Measurements from ENCODE around the gene ZSCAN23.

ZSCAN23 gene

DNA sequence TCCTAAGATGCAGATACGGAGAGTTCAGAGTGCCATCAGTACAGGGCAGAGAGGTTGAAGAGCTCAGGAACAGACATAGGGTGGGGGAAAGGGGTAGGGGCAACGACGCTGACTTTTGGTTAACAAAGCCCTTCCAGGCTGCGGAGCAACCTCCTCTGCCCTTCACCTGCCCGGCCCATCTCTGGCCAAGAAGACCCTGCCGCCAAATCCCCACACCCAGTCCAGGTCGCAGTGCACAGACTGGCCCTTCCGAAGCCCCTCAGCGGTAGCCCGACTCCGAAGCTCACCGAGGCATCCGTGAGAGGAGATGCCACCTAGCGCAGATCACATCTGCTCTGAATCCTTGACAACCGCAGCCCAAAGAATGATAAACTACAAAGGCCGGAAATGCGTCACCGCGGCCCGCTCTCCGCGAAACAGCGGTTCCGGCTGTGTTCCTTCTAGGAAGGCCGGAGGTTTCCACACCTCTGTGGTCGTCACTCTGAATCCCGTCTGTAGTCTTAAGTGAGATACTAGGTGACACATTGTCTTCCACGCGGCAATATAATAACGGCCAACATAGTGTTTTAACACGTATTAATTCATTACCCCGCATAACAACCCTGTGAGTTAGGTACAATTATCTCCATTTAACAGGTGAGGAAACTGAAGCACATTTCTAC is at the start of gene ZSCAN23:
ZSCAN23 (minus strand) TSS at position 380 of the 662 bp plus-strand sequence. CDS start 7,225 bp downstream, outside the sequence.
- H3K9me3 ChIP-seq (ENCODE audit: control insufficient read depth, low read depth, low read length), result no peaks in the 10 kb centered on the region
- peaks cover 4% of the 10 kb centered on the region for H3K4me1 ChIP-seq (ENCODE audit: control insufficient read depth, low read depth, low read length)
- no peaks in the 10 kb centered on the region for H3K27me3 ChIP-seq (ENCODE audit: control insufficient read depth, insufficient read depth, low read length)
- H3K36me3 ChIP-seq (ENCODE audit: control insufficient read depth, low read depth, low read length), result no peaks in the 10 kb centered on the region
- H3K9ac ChIP-seq (ENCODE audit: low read length), result peak within 1 kb of the TSS; percentile 91
- H3K4me3 ChIP-seq (ENCODE audit: low read length), result peak within 1 kb of the TSS; percentile 85
- H3K27ac ChIP-seq (ENCODE audit: low read length), result peak within 1 kb of the TSS; percentile 73

DNA sequence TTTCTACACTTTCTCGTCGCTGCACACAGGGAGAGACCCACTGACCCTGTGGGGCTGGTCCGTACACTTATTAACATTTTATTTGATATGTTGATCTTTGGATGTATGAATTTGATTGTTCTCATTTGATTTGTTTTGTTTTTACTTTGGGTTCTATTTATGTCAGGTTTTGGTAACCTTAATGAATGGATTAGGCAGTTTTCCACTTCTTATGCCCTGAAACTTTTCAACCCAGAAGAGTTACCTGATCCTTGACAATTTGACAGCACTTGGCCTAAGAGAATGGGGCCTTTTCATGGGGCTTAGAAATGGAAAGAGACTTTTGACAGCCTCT is 48.7 kb upstream of the ZSCAN23 start:
- Histone ChIP-seq H3K27ac (ENCODE audit: low read length) (no peak overlapping the region), H3K9ac (ENCODE audit: low read length) (no peak overlapping the region), H3K27me3 (ENCODE audit: control insufficient read depth, insufficient read depth, low read length) (peaks cover 9% of the 10 kb centered on the region), H3K4me1 (ENCODE audit: control insufficient read depth, low read depth, low read length) (no peaks in the 10 kb centered on the region), H3K36me3 (ENCODE audit: control insufficient read depth, low read depth, low read length) (no peaks in the 10 kb centered on the region), H3K9me3 (ENCODE audit: control insufficient read depth, low read depth, low read length) (no peaks in the 10 kb centered on the region), H3K4me3 (ENCODE audit: low read length) (no peak overlapping the region)

GRCh38 chr6:28490205-28490890 is 47.1 kb upstream of the ZSCAN23 start:
- H3K4me3 ChIP-seq (ENCODE audit: low read length), result peak overlapping the region; percentile 91
- no peaks in the 10 kb centered on the region for H3K9me3 ChIP-seq (ENCODE audit: control insufficient read depth, low read depth, low read length)
- H3K4me1 ChIP-seq (ENCODE audit: control insufficient read depth, low read depth, low read length), result no peaks in the 10 kb centered on the region
- peaks cover 9% of the 10 kb centered on the region for H3K27me3 ChIP-seq (ENCODE audit: control insufficient read depth, insufficient read depth, low read length)
- peak overlapping the region; percentile 92 for H3K9ac ChIP-seq (ENCODE audit: low read length)
- no peak overlapping the region for H3K27ac ChIP-seq (ENCODE audit: low read length)
- H3K36me3 ChIP-seq (ENCODE audit: control insufficient read depth, low read depth, low read length), result no peaks in the 10 kb centered on the region

GRCh38 chr6:28489366-28490204 is 46.3 kb upstream of the ZSCAN23 start:
- Histone ChIP-seq H3K9me3 (ENCODE audit: control insufficient read depth, low read depth, low read length) (no peaks in the 10 kb centered on the region), H3K4me1 (ENCODE audit: control insufficient read depth, low read depth, low read length) (no peaks in the 10 kb centered on the region), H3K36me3 (ENCODE audit: control insufficient read depth, low read depth, low read length) (no peaks in the 10 kb centered on the region), H3K4me3 (ENCODE audit: low read length) (peak overlapping the region; percentile 91), H3K27me3 (ENCODE audit: control insufficient read depth, insufficient read depth, low read length) (peaks cover 9% of the 10 kb centered on the region), H3K27ac (ENCODE audit: low read length) (no peak overlapping the region), H3K9ac (ENCODE audit: low read length) (peak overlapping the region; percentile 92)

DNA sequence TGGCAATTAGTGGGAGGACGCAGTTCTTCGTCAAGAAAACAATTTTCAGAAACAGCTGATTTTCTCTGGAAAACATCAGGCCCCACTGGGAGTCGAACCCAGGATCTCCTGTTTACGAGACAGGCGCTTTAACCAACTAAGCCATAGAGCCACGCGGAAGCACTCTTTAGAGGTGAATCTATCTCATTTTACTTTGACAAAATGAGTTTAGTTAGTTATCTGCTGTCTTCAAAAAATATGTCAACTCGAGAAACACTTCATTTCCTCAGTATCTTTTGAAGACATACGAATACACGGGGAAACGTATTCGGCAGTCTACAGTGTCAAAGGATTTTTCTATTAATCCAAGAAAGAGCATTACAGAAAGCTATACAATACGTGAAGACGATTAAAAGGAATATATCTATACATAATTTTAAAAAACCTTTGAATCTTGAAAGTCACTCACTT is 45.6 kb upstream of the ZSCAN23 start:
- no peaks in the 10 kb centered on the region for H3K36me3 ChIP-seq (ENCODE audit: control insufficient read depth, low read depth, low read length)
- H3K9me3 ChIP-seq (ENCODE audit: control insufficient read depth, low read depth, low read length), result no peaks in the 10 kb centered on the region
- peaks cover 9% of the 10 kb centered on the region for H3K27me3 ChIP-seq (ENCODE audit: control insufficient read depth, insufficient read depth, low read length)
- H3K9ac ChIP-seq (ENCODE audit: low read length), result peak overlapping the region; percentile 92
- no peaks in the 10 kb centered on the region for H3K4me1 ChIP-seq (ENCODE audit: control insufficient read depth, low read depth, low read length)
- peak overlapping the region; percentile 91 for H3K4me3 ChIP-seq (ENCODE audit: low read length)
- no peak overlapping the region for H3K27ac ChIP-seq (ENCODE audit: low read length)

DNA sequence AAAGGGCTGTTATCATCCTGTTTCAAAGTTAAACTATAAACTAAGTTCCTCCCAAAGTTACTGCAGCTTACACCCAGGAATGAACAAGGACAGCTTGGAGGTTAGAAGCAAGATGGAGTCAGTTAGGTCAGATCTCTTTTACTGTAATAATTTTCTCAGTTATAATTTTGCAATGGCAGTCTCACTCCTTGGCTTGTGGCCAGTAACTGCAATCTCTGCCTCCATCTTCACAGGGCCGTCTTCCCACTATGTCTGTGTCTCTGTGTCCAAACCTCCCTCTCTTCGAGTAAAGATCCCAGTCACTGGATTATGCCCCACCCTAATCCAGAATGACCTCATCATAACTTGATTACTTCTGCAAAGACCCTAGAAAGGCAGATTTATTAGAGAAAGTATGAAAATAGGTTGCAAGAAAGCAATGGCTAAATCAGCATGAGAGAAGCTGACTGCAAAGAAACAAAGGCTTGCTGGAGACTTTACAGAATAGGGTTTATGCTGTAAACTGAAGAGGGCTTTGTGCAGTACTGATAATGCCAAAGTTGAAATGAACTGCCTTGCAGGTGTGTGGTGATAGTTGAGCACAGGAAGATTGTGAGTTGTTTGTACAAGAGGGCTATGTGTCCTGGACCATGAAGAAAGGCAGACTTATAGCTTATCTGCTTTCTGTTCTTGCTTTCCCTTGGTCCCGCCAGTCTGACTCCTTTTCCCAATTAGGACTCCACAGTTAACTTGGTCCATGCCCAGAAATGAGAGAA is 43.9 kb upstream of the ZSCAN23 start:
- Histone ChIP-seq H3K36me3 (ENCODE audit: control insufficient read depth, low read depth, low read length) (no peaks in the 10 kb centered on the region), H3K27me3 (ENCODE audit: control insufficient read depth, insufficient read depth, low read length) (peaks cover 9% of the 10 kb centered on the region), H3K9me3 (ENCODE audit: control insufficient read depth, low read depth, low read length) (no peaks in the 10 kb centered on the region), H3K9ac (ENCODE audit: low read length) (no peak overlapping the region), H3K27ac (ENCODE audit: low read length) (no peak overlapping the region), H3K4me1 (ENCODE audit: control insufficient read depth, low read depth, low read length) (no peaks in the 10 kb centered on the region), H3K4me3 (ENCODE audit: low read length) (no peak overlapping the region)

GRCh38 chr6:28486533-28486932 is 43.2 kb upstream of the ZSCAN23 start:
- Histone ChIP-seq H3K9me3 (ENCODE audit: control insufficient read depth, low read depth, low read length) (no peaks in the 10 kb centered on the region), H3K36me3 (ENCODE audit: control insufficient read depth, low read depth, low read length) (no peaks in the 10 kb centered on the region), H3K4me3 (ENCODE audit: low read length) (no peak overlapping the region), H3K9ac (ENCODE audit: low read length) (no peak overlapping the region), H3K27ac (ENCODE audit: low read length) (no peak overlapping the region), H3K4me1 (ENCODE audit: control insufficient read depth, low read depth, low read length) (no peaks in the 10 kb centered on the region), H3K27me3 (ENCODE audit: control insufficient read depth, insufficient read depth, low read length) (peaks cover 9% of the 10 kb centered on the region)

DNA sequence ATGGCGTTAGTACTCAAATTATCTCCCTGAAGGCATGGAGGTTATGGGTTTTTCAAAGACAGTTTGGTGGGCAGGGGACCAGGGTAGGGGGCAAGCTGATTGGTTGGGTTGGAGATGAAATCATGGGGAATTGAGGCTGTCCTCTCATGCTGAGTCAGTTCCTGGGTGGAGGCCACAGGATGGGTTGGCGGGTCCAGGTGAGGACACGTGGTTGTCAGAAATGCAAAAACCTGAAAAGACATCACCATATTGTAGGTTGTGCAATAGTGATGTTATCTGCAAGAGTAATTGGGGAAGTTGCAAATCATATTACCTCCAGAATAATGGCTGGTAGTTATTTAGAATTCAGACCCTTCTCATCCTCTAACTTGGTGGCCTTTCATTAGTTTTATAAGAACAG is 42.2 kb upstream of the ZSCAN23 start:
- peaks cover 6% of the 10 kb centered on the region for H3K27me3 ChIP-seq (ENCODE audit: control insufficient read depth, insufficient read depth, low read length)
- no peaks in the 10 kb centered on the region for H3K36me3 ChIP-seq (ENCODE audit: control insufficient read depth, low read depth, low read length)
- H3K4me3 ChIP-seq (ENCODE audit: low read length), result no peak overlapping the region
- no peak overlapping the region for H3K27ac ChIP-seq (ENCODE audit: low read length)
- H3K4me1 ChIP-seq (ENCODE audit: control insufficient read depth, low read depth, low read length), result no peaks in the 10 kb centered on the region
- H3K9ac ChIP-seq (ENCODE audit: low read length), result no peak overlapping the region
- H3K9me3 ChIP-seq (ENCODE audit: control insufficient read depth, low read depth, low read length), result no peaks in the 10 kb centered on the region

- Histone ChIP-seq H3K27me3 (ENCODE audit: control insufficient read depth, insufficient read depth, low read length) (no peaks in the 10 kb centered on the region), H3K9ac (ENCODE audit: low read length) (no peak overlapping the region)
These were observed 37.1 kb upstream of the ZSCAN23 start for GRCh38 chr6:28480253-28480932.

GRCh38 chr6:28478518-28478917 is 35.2 kb upstream of the ZSCAN23 start:
- no peaks in the 10 kb centered on the region for H3K27me3 ChIP-seq (ENCODE audit: control insufficient read depth, insufficient read depth, low read length)
- no peak overlapping the region for H3K4me3 ChIP-seq (ENCODE audit: low read length)
- no peaks in the 10 kb centered on the region for H3K36me3 ChIP-seq (ENCODE audit: control insufficient read depth, low read depth, low read length)
- H3K9me3 ChIP-seq (ENCODE audit: control insufficient read depth, low read depth, low read length), result no peaks in the 10 kb centered on the region
- no peak overlapping the region for H3K27ac ChIP-seq (ENCODE audit: low read length)
- H3K9ac ChIP-seq (ENCODE audit: low read length), result no peak overlapping the region
- H3K4me1 ChIP-seq (ENCODE audit: control insufficient read depth, low read depth, low read length), result no peaks in the 10 kb centered on the region

More at GRCh38 chr6:28480253-28480932, 37.1 kb upstream of the ZSCAN23 start:
- Histone ChIP-seq H3K4me3 (ENCODE audit: low read length) (no peak overlapping the region), H3K9me3 (ENCODE audit: control insufficient read depth, low read depth, low read length) (no peaks in the 10 kb centered on the region), H3K4me1 (ENCODE audit: control insufficient read depth, low read depth, low read length) (no peaks in the 10 kb centered on the region), H3K27ac (ENCODE audit: low read length) (no peak overlapping the region), H3K36me3 (ENCODE audit: control insufficient read depth, low read depth, low read length) (no peaks in the 10 kb centered on the region)
